ENCODE measurements around the gene MICAL2. TPM values are rescaled to one million over a fixed set of nuclear protein-coding genes. Genes with fewer than 3 reads are reported as not detected.
A peak's percentile ranks its signal among the peaks of the same experiment; 100 is the strongest.

MICAL2 gene, protein sequence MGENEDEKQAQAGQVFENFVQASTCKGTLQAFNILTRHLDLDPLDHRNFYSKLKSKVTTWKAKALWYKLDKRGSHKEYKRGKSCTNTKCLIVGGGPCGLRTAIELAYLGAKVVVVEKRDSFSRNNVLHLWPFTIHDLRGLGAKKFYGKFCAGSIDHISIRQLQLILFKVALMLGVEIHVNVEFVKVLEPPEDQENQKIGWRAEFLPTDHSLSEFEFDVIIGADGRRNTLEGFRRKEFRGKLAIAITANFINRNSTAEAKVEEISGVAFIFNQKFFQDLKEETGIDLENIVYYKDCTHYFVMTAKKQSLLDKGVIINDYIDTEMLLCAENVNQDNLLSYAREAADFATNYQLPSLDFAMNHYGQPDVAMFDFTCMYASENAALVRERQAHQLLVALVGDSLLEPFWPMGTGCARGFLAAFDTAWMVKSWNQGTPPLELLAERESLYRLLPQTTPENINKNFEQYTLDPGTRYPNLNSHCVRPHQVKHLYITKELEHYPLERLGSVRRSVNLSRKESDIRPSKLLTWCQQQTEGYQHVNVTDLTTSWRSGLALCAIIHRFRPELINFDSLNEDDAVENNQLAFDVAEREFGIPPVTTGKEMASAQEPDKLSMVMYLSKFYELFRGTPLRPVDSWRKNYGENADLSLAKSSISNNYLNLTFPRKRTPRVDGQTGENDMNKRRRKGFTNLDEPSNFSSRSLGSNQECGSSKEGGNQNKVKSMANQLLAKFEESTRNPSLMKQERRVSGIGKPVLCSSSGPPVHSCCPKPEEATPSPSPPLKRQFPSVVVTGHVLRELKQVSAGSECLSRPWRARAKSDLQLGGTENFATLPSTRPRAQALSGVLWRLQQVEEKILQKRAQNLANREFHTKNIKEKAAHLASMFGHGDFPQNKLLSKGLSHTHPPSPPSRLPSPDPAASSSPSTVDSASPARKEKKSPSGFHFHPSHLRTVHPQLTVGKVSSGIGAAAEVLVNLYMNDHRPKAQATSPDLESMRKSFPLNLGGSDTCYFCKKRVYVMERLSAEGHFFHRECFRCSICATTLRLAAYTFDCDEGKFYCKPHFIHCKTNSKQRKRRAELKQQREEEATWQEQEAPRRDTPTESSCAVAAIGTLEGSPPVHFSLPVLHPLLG
- total RNA-seq (2022) (191 and 202 TPM in 2 replicates), Bru-seq, nascent RNA (percentile 89 among the genes with signal in this experiment), BruChase-seq, experiment 1, labeled RNA remaining after a 6-hour chase (percentile 77 among the genes with signal in this experiment), BruChase-seq, experiment 2, labeled RNA remaining after a 2-hour chase (percentile 67 among the genes with signal in this experiment)
- long read RNA-seq, partial matches to known transcripts = 5 of 43 reads
- long read RNA-seq, other reads (novel, unspliced or antisense) = 38 of 43 reads

DNA sequence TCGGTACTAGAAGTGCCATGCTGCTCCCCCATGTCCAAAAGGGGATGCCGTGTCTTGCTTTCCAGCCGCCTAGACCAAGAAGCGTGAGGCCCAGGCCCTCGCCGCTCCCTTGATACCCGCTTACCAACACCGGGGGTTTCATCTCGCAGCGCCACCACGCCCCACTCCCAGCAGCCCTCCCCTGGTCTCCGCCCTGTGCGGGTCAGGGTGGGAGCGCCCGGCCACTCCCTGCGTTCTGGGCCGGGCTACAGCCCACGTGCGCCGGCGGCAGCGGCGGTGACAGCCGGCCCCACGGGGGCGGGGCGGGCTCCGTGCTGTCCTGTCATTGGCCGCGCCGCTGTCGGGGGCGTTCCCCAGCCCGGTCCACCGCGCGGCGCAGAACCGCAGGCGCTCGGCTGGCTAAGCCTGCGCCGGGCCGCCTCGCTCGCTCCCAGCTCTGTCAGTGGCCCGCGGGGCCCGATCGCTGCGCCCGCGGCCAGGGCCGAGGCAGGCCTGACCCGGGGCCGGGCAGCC lies at the start of gene MICAL2:
MICAL2 (plus strand) TSS at position 390 of the 513 bp plus-strand sequence. CDS start 51,566 bp downstream, outside the sequence.
- intact Hi-C loops (cut with micrococcal nuclease; ENCODE audit: unreplicated experiment) = loop anchor here (2.0 to 10.0 kb wide), 2 partner anchors 19 to 105 kb away; no protein-coding TSS in a partner anchor
- Mint-ChIP-seq H3K4me1 (ENCODE audit: low read depth, unreplicated experiment) (peaks cover 47% of the 10 kb centered on the region), H3K27ac (ENCODE audit: unreplicated experiment) (peak within 1 kb of the TSS; percentile 77), H3K27me3 (ENCODE audit: unreplicated experiment) (no peaks in the 10 kb centered on the region), H3K4me3 (ENCODE audit: low read depth, unreplicated experiment) (peak within 1 kb of the TSS; percentile 85), H3K36me3 (ENCODE audit: insufficient read depth, unreplicated experiment) (peaks cover 40% of the 10 kb centered on the region), H3K9me3 (ENCODE audit: low read depth, unreplicated experiment) (no peaks in the 10 kb centered on the region)
- no TSS peak for BruUV-seq (replicated peaks)
- TF ChIP-seq CTCF (IDR thresholded peaks at IDR 0.05; ENCODE audit: unreplicated experiment) = no peak
- peak; percentile 95 for DNase-seq
- CTCF ChIA-PET = interaction anchor here (0.5 to 1.9 kb wide), 8 partner anchors 19 to 1317 kb away, joined by 3 to 10 read pairs (median 4); no protein-coding TSS in a partner anchor

DNA sequence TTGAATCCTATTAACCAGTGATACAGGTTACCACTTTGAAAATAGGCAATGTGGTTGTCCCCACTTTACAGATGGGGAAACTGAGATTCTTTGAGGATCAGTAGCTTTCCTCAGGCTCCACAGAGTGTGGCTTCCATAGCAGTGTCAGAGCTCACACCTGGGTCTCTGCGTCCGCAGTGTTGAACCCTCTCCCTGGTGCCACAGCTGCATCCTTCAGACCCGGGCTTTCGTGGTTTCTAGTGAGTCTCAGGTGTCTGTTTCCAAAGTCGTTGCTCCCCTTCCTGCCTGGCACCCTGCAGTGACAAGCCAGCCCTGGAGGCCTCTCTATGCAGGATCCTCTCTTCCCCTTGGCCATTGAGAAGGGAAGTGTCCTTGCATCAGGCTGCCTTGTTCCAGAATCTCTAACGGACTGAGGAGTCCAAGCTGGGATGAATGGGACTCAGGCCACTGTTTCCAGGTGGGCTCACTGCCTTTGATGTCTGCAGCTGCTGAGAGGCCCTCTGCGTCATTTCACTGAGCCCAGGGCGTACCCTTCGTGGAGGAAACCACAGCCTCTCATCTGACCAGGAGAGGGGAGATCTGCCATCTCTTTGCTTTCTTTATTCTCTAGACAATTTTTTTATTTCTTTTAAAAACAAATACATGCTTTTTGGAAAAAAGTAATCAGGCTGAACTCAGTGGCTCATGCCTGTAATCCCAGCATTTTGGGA lies 48.4 kb upstream of the MICAL2 start:
- no TSS peak for BruUV-seq (replicated peaks)
- CTCF ChIA-PET = interaction anchor here (0.6 to 1.4 kb wide), 3 partner anchors 9 to 46 kb away, joined by 3 read pairs; no protein-coding TSS in a partner anchor
- intact Hi-C loops (cut with micrococcal nuclease; ENCODE audit: unreplicated experiment) = no loop called here

DNA sequence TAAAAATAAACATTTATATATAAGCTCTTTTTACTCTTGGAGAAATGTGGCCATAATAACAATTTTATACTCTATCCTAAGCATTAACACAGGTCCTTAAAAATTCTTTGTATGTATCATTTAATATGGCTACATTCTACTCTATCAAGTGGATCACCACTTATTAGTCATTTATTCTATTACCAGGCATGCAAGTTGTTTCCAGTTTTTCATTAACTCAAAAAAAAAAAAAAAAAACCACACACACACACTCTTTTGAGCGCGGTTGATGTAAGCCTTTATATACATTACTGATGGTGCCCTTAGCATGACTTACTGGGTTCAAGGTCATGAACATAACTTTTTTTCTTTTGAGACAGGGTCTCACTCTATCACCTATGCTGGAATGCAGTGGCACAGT lies 47.1 kb upstream of the MICAL2 start:
- CTCF ChIA-PET = interaction anchor here (0.5 to 1.4 kb wide), 4 partner anchors 10 to 965 kb away, joined by 3 to 12 read pairs (median 5); no protein-coding TSS in a partner anchor
- peaks cover 53% of the 10 kb centered on the region for H3K4me1 Mint-ChIP-seq (ENCODE audit: low read depth, unreplicated experiment)
- TF ChIP-seq CTCF (IDR thresholded peaks at IDR 0.05; ENCODE audit: unreplicated experiment) = no peak
- no peaks in the 10 kb centered on the region for H3K27me3 Mint-ChIP-seq (ENCODE audit: unreplicated experiment)
- no peak overlapping the region for H3K27ac Mint-ChIP-seq (ENCODE audit: unreplicated experiment)
- no TSS peak for BruUV-seq (replicated peaks)
- H3K9me3 Mint-ChIP-seq (ENCODE audit: low read depth, unreplicated experiment) = peaks cover 3% of the 10 kb centered on the region
- no peak overlapping the region for H3K4me3 Mint-ChIP-seq (ENCODE audit: low read depth, unreplicated experiment)
- intact Hi-C loops (cut with micrococcal nuclease; ENCODE audit: unreplicated experiment) = no loop called here
- H3K36me3 Mint-ChIP-seq (ENCODE audit: insufficient read depth, unreplicated experiment) = peaks cover 23% of the 10 kb centered on the region
- DNase-seq = no peak

More for the DNA sequence above, 48.4 kb upstream of the MICAL2 start:
- no peak for DNase-seq
- Mint-ChIP-seq H3K9me3 (ENCODE audit: low read depth, unreplicated experiment) (peaks cover 6% of the 10 kb centered on the region), H3K4me1 (ENCODE audit: low read depth, unreplicated experiment) (peaks cover 41% of the 10 kb centered on the region), H3K27ac (ENCODE audit: unreplicated experiment) (no peak overlapping the region), H3K4me3 (ENCODE audit: low read depth, unreplicated experiment) (no peak overlapping the region), H3K27me3 (ENCODE audit: unreplicated experiment) (no peaks in the 10 kb centered on the region), H3K36me3 (ENCODE audit: insufficient read depth, unreplicated experiment) (peaks cover 22% of the 10 kb centered on the region)
- TF ChIP-seq CTCF (IDR thresholded peaks at IDR 0.05; ENCODE audit: unreplicated experiment) = no peak
